Adipocyte (in vitro differentiated cells): Measurements from ENCODE around the gene SNCB.
A peak's percentile ranks its signal among the peaks of the same experiment; 100 is the strongest.
"Not testable (repeated sequence)": the region's sequence is repeated elsewhere in the genome, so short reads cannot be mapped to it uniquely, and the experiment has no call there.

Experiments used
- DNase-seq: peaks from one replicate; pipeline ENCODE4 v3.0.0-alpha.2; 2015; ENCODE audit warnings: low read depth
- H3K27me3 ChIP-seq: replicated peaks from 2 replicates; pipeline ENCODE4 v1.7.0; 2013; ENCODE audit warnings: mild to moderate bottlenecking, low read length, moderate library complexity; ENCODE audit not compliant: control insufficient read depth, insufficient read depth
- H3K36me3 ChIP-seq: 2 replicates; pipeline ENCODE4 v1.7.0; 2013; ENCODE audit warnings: low read length, mild to moderate bottlenecking, moderate library complexity; ENCODE audit not compliant: control insufficient read depth, insufficient read depth, severe bottlenecking
- H3K4me1 ChIP-seq: 2 replicates; pipeline ENCODE4 v1.7.0; 2013; ENCODE audit warnings: mild to moderate bottlenecking, low read length, moderate library complexity; ENCODE audit not compliant: control insufficient read depth, insufficient read depth
- H3K4me3 ChIP-seq: 2 replicates; pipeline ENCODE4 v1.7.0; 2013; ENCODE audit warnings: mild to moderate bottlenecking, low read length, moderate library complexity
- H3K9ac ChIP-seq: 2 replicates; pipeline ENCODE4 v1.7.0; 2013; ENCODE audit warnings: mild to moderate bottlenecking, low read length, moderate library complexity
- H3K9me3 ChIP-seq: 2 replicates; pipeline ENCODE4 v1.7.0; 2013; ENCODE audit warnings: mild to moderate bottlenecking, low read length, moderate library complexity; ENCODE audit not compliant: control insufficient read depth

Gene SNCB

GRCh38 chr5:176593273-176593869 lies 37.0 kb downstream of the SNCB start:
- H3K4me1 ChIP-seq = no peaks in the 10 kb centered on the region

GRCh38 chr5:176592573-176592972 lies 37.8 kb downstream of the SNCB start:
- DNase-seq = no peak
- no peak overlapping the region for H3K9ac ChIP-seq
- H3K4me1 ChIP-seq = no peaks in the 10 kb centered on the region
- no peaks in the 10 kb centered on the region for H3K36me3 ChIP-seq
- H3K4me3 ChIP-seq = no peak overlapping the region
- H3K9me3 ChIP-seq = no peaks in the 10 kb centered on the region
- no peaks in the 10 kb centered on the region for H3K27me3 ChIP-seq

More at GRCh38 chr5:176593273-176593869, 37.0 kb downstream of the SNCB start:
- no peak overlapping the region for H3K9ac ChIP-seq
- no peak for DNase-seq
- no peaks in the 10 kb centered on the region for H3K36me3 ChIP-seq
- H3K4me3 ChIP-seq = no peak overlapping the region
- no peaks in the 10 kb centered on the region for H3K27me3 ChIP-seq
- H3K9me3 ChIP-seq = no peaks in the 10 kb centered on the region

- not testable (repeated sequence) for H3K36me3 ChIP-seq, H3K27me3 ChIP-seq, DNase-seq, H3K4me1 ChIP-seq, H3K9me3 ChIP-seq, H3K4me3 ChIP-seq, H3K9ac ChIP-seq
These were observed 38.7 kb downstream of the SNCB start for GRCh38 chr5:176591667-176592066.

GRCh38 chr5:176590035-176590717 lies 40.2 kb downstream of the SNCB start:
- H3K9ac ChIP-seq = no peak overlapping the region
- peaks cover 1% of the 10 kb centered on the region for H3K9me3 ChIP-seq
- no peaks in the 10 kb centered on the region for H3K36me3 ChIP-seq
- no peak overlapping the region for H3K4me3 ChIP-seq
- H3K27me3 ChIP-seq = no peaks in the 10 kb centered on the region
- H3K4me1 ChIP-seq = no peaks in the 10 kb centered on the region
- no peak for DNase-seq

GRCh38 chr5:176589039-176589769 lies 41.1 kb downstream of the SNCB start:
- H3K27me3 ChIP-seq = no peaks in the 10 kb centered on the region
- H3K9ac ChIP-seq = no peak overlapping the region
- DNase-seq = no peak

GRCh38 chr5:176588297-176588696 lies 42.0 kb downstream of the SNCB start:
- H3K4me1 ChIP-seq = no peaks in the 10 kb centered on the region
- H3K36me3 ChIP-seq = no peaks in the 10 kb centered on the region
- H3K9me3 ChIP-seq = peaks cover 4% of the 10 kb centered on the region
- H3K9ac ChIP-seq = no peak overlapping the region
- no peak overlapping the region for H3K4me3 ChIP-seq
- no peaks in the 10 kb centered on the region for H3K27me3 ChIP-seq
- no peak for DNase-seq

More at GRCh38 chr5:176589039-176589769, 41.1 kb downstream of the SNCB start:
- H3K9me3 ChIP-seq = peaks cover 4% of the 10 kb centered on the region
- no peaks in the 10 kb centered on the region for H3K36me3 ChIP-seq
- H3K4me3 ChIP-seq = no peak overlapping the region
- H3K4me1 ChIP-seq = no peaks in the 10 kb centered on the region

- peaks cover 4% of the 10 kb centered on the region for H3K9me3 ChIP-seq
- no peak overlapping the region for H3K4me3 ChIP-seq
- H3K27me3 ChIP-seq = no peaks in the 10 kb centered on the region
- H3K9ac ChIP-seq = no peak overlapping the region
- DNase-seq = no peak
- no peaks in the 10 kb centered on the region for H3K36me3 ChIP-seq
- H3K4me1 ChIP-seq = no peaks in the 10 kb centered on the region
These were observed 42.9 kb downstream of the SNCB start for GRCh38 chr5:176587398-176587797.

GRCh38 chr5:176583076-176583475 lies 47.3 kb downstream of the SNCB start:
- Histone ChIP-seq H3K36me3 (no peaks in the 10 kb centered on the region), H3K4me1 (no peaks in the 10 kb centered on the region), H3K4me3 (no peak overlapping the region), H3K27me3 (no peaks in the 10 kb centered on the region), H3K9ac (no peak overlapping the region), H3K9me3 (peaks cover 4% of the 10 kb centered on the region)
- DNase-seq = no peak

- H3K9me3 ChIP-seq = peaks cover 4% of the 10 kb centered on the region
- no peaks in the 10 kb centered on the region for H3K36me3 ChIP-seq
- H3K9ac ChIP-seq = no peak overlapping the region
- H3K27me3 ChIP-seq = peaks cover 4% of the 10 kb centered on the region
- no peak overlapping the region for H3K4me3 ChIP-seq
- no peaks in the 10 kb centered on the region for H3K4me1 ChIP-seq
- DNase-seq = no peak
These were observed 49.0 kb downstream of the SNCB start for GRCh38 chr5:176581361-176581760.

GRCh38 chr5:176579323-176579722 lies 51.0 kb downstream of the SNCB start:
- H3K27me3 ChIP-seq = peaks cover 16% of the 10 kb centered on the region
- H3K36me3 ChIP-seq = no peaks in the 10 kb centered on the region
- no peaks in the 10 kb centered on the region for H3K9me3 ChIP-seq
- DNase-seq = no peak
- H3K4me1 ChIP-seq = no peaks in the 10 kb centered on the region
- no peak overlapping the region for H3K4me3 ChIP-seq
- H3K9ac ChIP-seq = no peak overlapping the region

- H3K9ac ChIP-seq = no peak overlapping the region
- H3K36me3 ChIP-seq = no peaks in the 10 kb centered on the region
- no peaks in the 10 kb centered on the region for H3K9me3 ChIP-seq
- H3K4me3 ChIP-seq = no peak overlapping the region
- H3K27me3 ChIP-seq = peaks cover 22% of the 10 kb centered on the region
- no peaks in the 10 kb centered on the region for H3K4me1 ChIP-seq
- DNase-seq = peak; percentile 29
These were observed 51.9 kb downstream of the SNCB start for GRCh38 chr5:176578391-176578808.
